Activated naive CD8-positive, alpha-beta T cell treated with anti-CD3 and anti-CD28 coated beads for 36 hours (primary cell): Measurements from ENCODE around the gene HCAR3. TPM values are rescaled to one million over a fixed set of nuclear protein-coding genes. Genes with fewer than 3 reads are reported as not detected.

Experiments
- DNase-seq: peaks from one replicate; pipeline ENCODE4 v3.0.0; 2021
- H3K27ac Mint-ChIP-seq: one replicate; pipeline ENCODE4 v1.8.0; 2022; ENCODE audit warnings: mild to moderate bottlenecking, moderate library complexity, mixed read lengths
- H3K27me3 Mint-ChIP-seq: one replicate; pipeline ENCODE4 v1.8.0; 2022; ENCODE audit warnings: mild to moderate bottlenecking, mixed read lengths
- H3K36me3 Mint-ChIP-seq: one replicate; pipeline ENCODE4 v1.8.0; 2021; ENCODE audit warnings: mild to moderate bottlenecking, mixed read lengths
- H3K4me1 Mint-ChIP-seq: one replicate; pipeline ENCODE4 v1.8.0; 2021; ENCODE audit warnings: mixed read lengths
- H3K4me3 Mint-ChIP-seq: one replicate; pipeline ENCODE4 v1.8.0; 2022; ENCODE audit warnings: mild to moderate bottlenecking, moderate library complexity, mixed read lengths
- H3K9me3 Mint-ChIP-seq: one replicate; pipeline ENCODE4 v1.8.0; 2022; ENCODE audit warnings: mixed read lengths
- total RNA-seq, 2 experiments: library from RNA; stranded (reverse); gene quantifications; one replicate each; pipeline ENCODE4 v1.2.3, GENCODE V29; 2021

Gene HCAR3
- total RNA-seq, 2 experiments from 2014 or later = not detected

DNA sequence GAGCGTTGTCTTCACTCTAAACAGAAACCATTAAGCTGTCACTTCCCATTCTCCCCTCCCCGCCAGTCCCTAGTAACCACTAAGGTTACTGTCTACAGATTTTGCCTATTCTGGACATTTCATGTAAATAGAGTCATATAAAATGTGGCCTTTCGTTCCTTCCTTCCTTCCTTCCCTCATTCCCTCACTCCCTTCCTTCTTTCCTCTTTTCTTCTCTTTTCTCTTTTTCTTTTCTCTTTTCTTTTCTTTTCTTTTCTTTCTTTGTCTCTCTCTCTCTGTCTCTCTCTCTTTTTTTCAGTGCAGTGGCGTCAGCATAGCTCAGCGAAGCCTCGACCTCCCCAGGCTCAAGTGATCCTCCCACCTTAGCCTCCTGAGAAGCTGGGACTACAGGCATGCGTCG is 51.3 kb downstream of the HCAR3 start:
- Mint-ChIP-seq H3K27ac (peak overlapping the region; percentile 42), H3K36me3 (no peaks in the 10 kb centered on the region), H3K4me1 (no peaks in the 10 kb centered on the region), H3K9me3 (no peaks in the 10 kb centered on the region), H3K27me3 (no peaks in the 10 kb centered on the region), H3K4me3 (no peak overlapping the region)
- DNase-seq = no peak

Other genes with a start within 250 kb of the HCAR3 start
- gene ZCCHC8, start 215.9 kb downstream of the HCAR3 start, total RNA-seq = 10 to 100 TPM; 40.7 to 41.7 TPM
- 10 to 100 TPM; 89.0 to 93.0 TPM for gene RSRC2, start 189.9 kb downstream of the HCAR3 start, total RNA-seq
- 10 to 100 TPM; 85.9 to 89.9 TPM for gene KNTC1, start 189.6 kb downstream of the HCAR3 start, total RNA-seq
- not detected for gene HCAR2, start 13.5 kb downstream of the HCAR3 start, total RNA-seq
- under 1 TPM; 0.54 to 0.68 TPM for gene HCAR1, start 14.0 kb upstream of the HCAR3 start, total RNA-seq
- 10 to 100 TPM; 77.7 to 86.4 TPM for gene DENR, start 36.0 kb upstream of the HCAR3 start, total RNA-seq
- gene CCDC62, start 57.8 kb upstream of the HCAR3 start, total RNA-seq = under 1 TPM; 0.44 to 0.49 TPM
- gene HIP1R, start 118.6 kb upstream of the HCAR3 start, total RNA-seq = 10 to 100 TPM; 24.2 to 24.8 TPM
- gene VPS37B, start 179.3 kb upstream of the HCAR3 start, total RNA-seq = 10 to 100 TPM; 27.0 to 28.2 TPM
- 1 to 10 TPM; 3.6 TPM for gene ABCB9, start 249.7 kb upstream of the HCAR3 start, total RNA-seq